AG09309 (cell line): ENCODE results near the gene AP3B1.

Source experiments
- DNase-seq: peaks from one replicate; pipeline ENCODE4 v3.0.0-alpha.2; 2010; ENCODE audit warnings: low read depth
- H3K4me3 ChIP-seq: 2 replicates; pipeline ENCODE4 v1.5.1; 2011; ENCODE audit warnings: mild to moderate bottlenecking, low read depth, low read length, moderate library complexity; ENCODE audit not compliant: control insufficient read depth
- CTCF ChIP-seq: IDR thresholded peaks from 2 replicates; pipeline ENCODE4 v1.5.1; 2011; ENCODE audit warnings: mild to moderate bottlenecking, low read depth, low read length, inconsistent platforms; ENCODE audit not compliant: insufficient read depth, control insufficient read depth; ENCODE audit errors: missing control alignments

AP3B1 gene

GRCh38 chr5:78113689-78114264 lies 180.7 kb downstream of the AP3B1 start:
- no peak for DNase-seq
- no peak for TF ChIP-seq CTCF
- H3K4me3 ChIP-seq = no peak overlapping the region

- no peak for DNase-seq
- no peak for TF ChIP-seq CTCF
- H3K4me3 ChIP-seq = no peak overlapping the region
Observed at GRCh38 chr5:78112931-78113330, 181.6 kb downstream of the AP3B1 start.

GRCh38 chr5:78109891-78110324 lies 184.6 kb downstream of the AP3B1 start:
- TF ChIP-seq CTCF = no peak
- DNase-seq = no peak
- no peak overlapping the region for H3K4me3 ChIP-seq

GRCh38 chr5:78108564-78108963 lies 185.9 kb downstream of the AP3B1 start:
- H3K4me3 ChIP-seq = no peak overlapping the region
- no peak for TF ChIP-seq CTCF
- DNase-seq = no peak

GRCh38 chr5:78103232-78103918 lies 191.1 kb downstream of the AP3B1 start:
- no peak for DNase-seq
- no peak overlapping the region for H3K4me3 ChIP-seq
- no peak for TF ChIP-seq CTCF

- DNase-seq = no peak
- TF ChIP-seq CTCF = no peak
- no peak overlapping the region for H3K4me3 ChIP-seq
Observed at GRCh38 chr5:78102500-78102899, 192.0 kb downstream of the AP3B1 start.
